ENCODE data around the gene POGZ. TPM values are rescaled to one million over a fixed set of nuclear protein-coding genes. Genes with fewer than 3 reads are reported as not detected.

POGZ gene
- total RNA-seq, 1 experiment from 2014 or later, result 102 TPM

- no peaks in the 10 kb centered on the region for H3K27me3 ChIP-seq (ENCODE audit: insufficient read depth, low read length)
- H2BK15ac ChIP-seq (ENCODE audit: low read depth, low read length), result no peak overlapping the region
- no peak overlapping the region for H3K14ac ChIP-seq (ENCODE audit: insufficient read depth, low read length)
- no peak overlapping the region for H3K4me2 ChIP-seq (ENCODE audit: insufficient read depth, insufficient read length, low read length)
- no peak overlapping the region for H2BK5ac ChIP-seq (ENCODE audit: insufficient read length, low read length)
- no peak overlapping the region for H2BK12ac ChIP-seq (ENCODE audit: insufficient read length, low read depth, low read length)
- no peaks in the 10 kb centered on the region for H3K9me3 ChIP-seq (ENCODE audit: control insufficient read depth, low read depth, low read length)
- no peak overlapping the region for H4K91ac ChIP-seq (ENCODE audit: insufficient read length, low read depth, low read length)
- Mint-ChIP-seq H3K36me3 (ENCODE audit: insufficient read depth in 1 of 3, low read depth in 3 of 3) (peaks cover 0 to 10% (median 3%) of the 10 kb centered on the region in 3 experiments; a peak in 5 of 7 replicates), H3K9me3 (no peaks in the 10 kb centered on the region), H3K27ac (no peak overlapping the region), H3K4me1 (peaks cover 9 to 13% of the 10 kb centered on the region in 2 experiments), H3K4me3 (no peak overlapping the region), H3K27me3 (ENCODE audit: low read depth) (no peaks in the 10 kb centered on the region; the same call in 1 of the 2 replicates)
- no peak overlapping the region for H2BK20ac ChIP-seq (ENCODE audit: low read depth, low read length, poor library complexity, severe bottlenecking)
- no peak overlapping the region for H4K5ac ChIP-seq (ENCODE audit: insufficient read length, low read depth, low read length)
- WGBS (ENCODE audit: extremely low coverage, insufficient read length, low lambda C conversion rate), result no CpG with 5 or more reads among the region's 2 CpGs
- H2BK120ac ChIP-seq (ENCODE audit: low read depth, low read length, poor library complexity, severe bottlenecking), result no peak overlapping the region
- no peak overlapping the region for H3K23ac ChIP-seq (ENCODE audit: insufficient read length, low read depth, low read length)
- H3K56ac ChIP-seq (ENCODE audit: insufficient read length, low read depth, low read length), result no peak overlapping the region
- H3T11ph ChIP-seq (ENCODE audit: low read length), result no peak overlapping the region
- no peaks in the 10 kb centered on the region for H4K20me1 ChIP-seq (ENCODE audit: control insufficient read depth, insufficient read depth, insufficient read length)
- no peak overlapping the region for H4K8ac ChIP-seq (replicated peaks; ENCODE audit: insufficient read length, low read depth, low read length)
- H2AK5ac ChIP-seq (ENCODE audit: insufficient read length, low read length), result no peak overlapping the region
- H2AFZ ChIP-seq (ENCODE audit: low read length), result no peak overlapping the region
- H3K18ac ChIP-seq (ENCODE audit: insufficient read length, low read depth, low read length), result no peak overlapping the region
- H3K9ac ChIP-seq (ENCODE audit: extremely low read depth, insufficient read length, low read length), result no peak overlapping the region
- H3K23me2 ChIP-seq (ENCODE audit: insufficient read length, low read depth, low read length, poor library complexity, severe bottlenecking), result peaks cover 5% of the 10 kb centered on the region
- H3K79me2 ChIP-seq (ENCODE audit: insufficient read depth, low read length), result peaks cover 47% of the 10 kb centered on the region; the same call in 1 of the 2 replicates
- no peak for TF ChIP-seq CTCF (conservative IDR thresholded peaks at IDR 0.05)
- no peak for DNase-seq
- peaks cover 8% of the 10 kb centered on the region for H3K79me1 ChIP-seq (ENCODE audit: insufficient read depth, low read depth, low read length, poor library complexity, severe bottlenecking)
- H3K27ac ChIP-seq (ENCODE audit: insufficient read length, low read depth, low read length), result no peak overlapping the region
- no peaks in the 10 kb centered on the region; the same call in 1 of the 2 replicates for H3K4me1 ChIP-seq (ENCODE audit: insufficient read depth, low read length)
- no peak overlapping the region for H3K4ac ChIP-seq (ENCODE audit: low read depth, low read length)
Observed at GRCh38 chr1:151455231-151455630, 4.1 kb downstream of the POGZ start.

Data from H9 (cell line).